Suprapubic skin (tissue), 4 donors: ENCODE results near the gene MGAT5. TPM values are rescaled to one million over a fixed set of nuclear protein-coding genes. Genes with fewer than 3 reads are reported as not detected.

Experiments used
- DNase-seq, 2 donors: peaks; one replicate each; pipeline ENCODE4 v3.0.0-alpha.2; 2019; ENCODE audit warnings: low spot score in 2 of 2
- H3K27ac ChIP-seq: fragments of 200-600 bp; sonication (generic); one replicate; pipeline ENCODE4 v1.5.1; 2019
- H3K27me3 ChIP-seq: fragments of 200-600 bp; sonication (generic); one replicate; pipeline ENCODE4 v1.5.1; 2019
- H3K36me3 ChIP-seq: fragments of 200-600 bp; sonication (generic); one replicate; pipeline ENCODE4 v1.5.1; 2019
- H3K4me1 ChIP-seq: fragments of 200-600 bp; sonication (generic); one replicate; pipeline ENCODE4 v1.5.1; 2019
- H3K4me3 ChIP-seq: fragments of 200-600 bp; sonication (generic); one replicate; pipeline ENCODE4 v1.5.1; 2019; ENCODE audit warnings: mild to moderate bottlenecking
- H3K9me3 ChIP-seq: fragments of 200-600 bp; sonication (generic); one replicate; pipeline ENCODE4 v1.5.1; 2019
- CTCF ChIP-seq, 2 donors: fragments of 200-600 bp in 1 of 2; fragments of 450-650 bp in 1 of 2; sonication (generic) in 1 of 2; IDR thresholded peaks; one replicate each; pipeline ENCODE4 v1.5.1; 2016 to 2019; ENCODE audit warnings: antibody characterized with exemption in 2 of 2, mild to moderate bottlenecking in 1 of 2, moderate library complexity in 1 of 2
- EP300 ChIP-seq: sonication (generic); formaldehyde crosslinking; IDR thresholded peaks from one replicate; pipeline ENCODE4 v1.6.1; 2017; ENCODE audit warnings: antibody characterized with exemption
- POLR2A ChIP-seq, 2 donors: fragments of 450-650 bp; IDR thresholded peaks; one replicate each; pipeline ENCODE4 v1.6.1; 2017; ENCODE audit warnings: antibody characterized with exemption in 2 of 2, mild to moderate bottlenecking in 2 of 2, moderate library complexity in 2 of 2
- POLR2AphosphoS5 ChIP-seq, 3 donors: sonication (generic); formaldehyde crosslinking; IDR thresholded peaks; one replicate each; pipeline ENCODE4 v1.6.1; 2017; ENCODE audit warnings: antibody characterized with exemption in 3 of 3
- WGBS: methylation state at CpG from one replicate; pipeline ENCODE4 v1.1.5; 2018; 5-methylcytosine and 5-hydroxymethylcytosine counted together
- total RNA-seq, 4 donors: library from RNA; depleted of rRNA; stranded (reverse); fragments of >200 nt; gene quantifications; one replicate each; pipeline ENCODE4 v1.1.0, GENCODE V29; 2016

MGAT5 gene
- total RNA-seq, 4 donors from 2014 or later, result 16.9 to 42.1 (median 32.9) TPM

DNA sequence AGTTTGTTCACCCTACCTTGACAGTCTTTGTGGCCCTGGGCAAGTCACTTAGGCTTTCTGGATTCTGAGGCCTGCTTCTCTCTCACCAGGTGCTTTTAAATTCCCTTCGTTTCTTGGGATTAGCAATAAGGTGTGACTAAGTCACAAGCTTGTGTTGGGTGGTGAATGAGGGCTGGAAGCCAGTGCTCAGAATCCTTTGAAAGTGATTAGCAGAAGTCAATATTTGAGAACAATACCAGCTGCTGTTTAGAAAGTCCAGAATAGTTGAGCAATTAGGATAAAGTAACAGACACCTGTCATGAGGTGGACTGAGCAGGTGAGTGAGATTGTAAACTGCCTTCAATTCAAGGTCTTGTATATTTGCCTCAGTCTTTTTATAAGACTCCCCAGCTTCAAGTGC, 19.3 kb upstream of the MGAT5 start:
- TF ChIP-seq POLR2AphosphoS5 (IDR thresholded peaks at IDR 0.05) (no peak), POLR2A (IDR thresholded peaks at IDR 0.05) (no peak), EP300 (no peak), CTCF (IDR thresholded peaks at IDR 0.05) (no peak)
- H3K27ac ChIP-seq, result no peak overlapping the region
- peaks cover 24% of the 10 kb centered on the region for H3K4me1 ChIP-seq
- no peak for DNase-seq
- no peaks in the 10 kb centered on the region for H3K27me3 ChIP-seq
- H3K36me3 ChIP-seq, result no peaks in the 10 kb centered on the region
- H3K9me3 ChIP-seq, result no peaks in the 10 kb centered on the region
- WGBS, result 70% methylated on average over 1 of the region's 1 CpG
- H3K4me3 ChIP-seq, result no peak overlapping the region

- H3K27ac ChIP-seq, result no peak overlapping the region
- no peaks in the 10 kb centered on the region for H3K27me3 ChIP-seq
- no peaks in the 10 kb centered on the region for H3K9me3 ChIP-seq
- WGBS, result 85% methylated on average over 4 of the region's 4 CpGs
- H3K4me1 ChIP-seq, result peaks cover 24% of the 10 kb centered on the region
- H3K36me3 ChIP-seq, result no peaks in the 10 kb centered on the region
- no peak overlapping the region for H3K4me3 ChIP-seq
- DNase-seq, result no peak
- no peak for TF ChIP-seq POLR2AphosphoS5 (IDR thresholded peaks at IDR 0.05)
- TF ChIP-seq CTCF (IDR thresholded peaks at IDR 0.05), result no peak
- no peak for TF ChIP-seq POLR2A (IDR thresholded peaks at IDR 0.05)
- no peak for TF ChIP-seq EP300
Observed at GRCh38 chr2:134235510-134236144, 18.2 kb upstream of the MGAT5 start.

DNA sequence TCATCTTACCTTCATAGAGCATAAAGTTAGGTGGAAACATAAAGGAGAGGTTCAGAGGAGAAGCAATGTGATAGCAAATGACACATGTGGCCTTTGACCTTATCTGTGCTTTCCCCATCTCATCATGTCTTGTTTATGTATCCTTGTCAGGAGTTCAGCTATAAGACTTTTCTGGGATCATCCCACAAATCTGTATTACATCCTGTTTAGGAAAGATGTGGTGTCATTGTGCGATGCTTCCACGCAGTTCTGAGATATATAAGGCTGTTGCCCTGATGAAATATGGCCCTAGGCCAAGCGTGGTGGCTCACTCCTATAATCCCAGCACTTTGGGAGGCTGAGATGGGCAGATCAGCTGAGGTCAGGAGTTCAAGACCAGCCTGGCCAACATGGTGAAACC, 15.5 kb upstream of the MGAT5 start:
- H3K4me3 ChIP-seq, result no peak overlapping the region
- H3K27ac ChIP-seq, result no peak overlapping the region
- no peaks in the 10 kb centered on the region for H3K27me3 ChIP-seq
- no peaks in the 10 kb centered on the region for H3K9me3 ChIP-seq
- WGBS, result 91% methylated on average over 3 of the region's 3 CpGs
- no peak for TF ChIP-seq POLR2AphosphoS5 (IDR thresholded peaks at IDR 0.05)
- no peaks in the 10 kb centered on the region for H3K36me3 ChIP-seq
- no peak for DNase-seq
- H3K4me1 ChIP-seq, result peaks cover 18% of the 10 kb centered on the region

DNA sequence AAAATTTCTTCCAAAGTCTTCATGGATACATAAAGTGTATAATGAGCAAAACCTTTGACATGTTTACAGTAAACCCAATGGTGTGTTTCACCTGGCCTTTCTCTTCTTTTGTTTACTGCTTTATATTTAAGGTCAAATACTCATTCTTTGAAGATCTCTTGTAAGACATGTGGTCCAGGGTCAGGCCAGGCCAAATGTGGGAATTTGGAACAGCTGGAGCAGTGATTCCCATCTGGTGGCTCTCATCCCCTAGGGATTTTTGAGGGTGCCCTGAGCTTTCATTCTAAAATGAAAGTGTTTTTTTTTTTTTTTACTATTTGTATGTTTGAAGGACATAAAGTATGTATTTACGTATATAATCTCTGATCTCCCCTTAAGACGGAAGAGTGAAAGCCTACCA, 13.8 kb upstream of the MGAT5 start:
- no peak for DNase-seq
- H3K27ac ChIP-seq, result no peak overlapping the region
- TF ChIP-seq EP300, result no peak
- no peak for TF ChIP-seq CTCF (IDR thresholded peaks at IDR 0.05)
- TF ChIP-seq POLR2A (IDR thresholded peaks at IDR 0.05), result no peak
- TF ChIP-seq POLR2AphosphoS5 (IDR thresholded peaks at IDR 0.05), result no peak

GRCh38 chr2:134241911-134242310, 12.0 kb upstream of the MGAT5 start:
- no peak overlapping the region for H3K27ac ChIP-seq
- no peak overlapping the region for H3K4me3 ChIP-seq
- H3K27me3 ChIP-seq, result no peaks in the 10 kb centered on the region
- DNase-seq, result no peak
- no peaks in the 10 kb centered on the region for H3K36me3 ChIP-seq
- no peak for TF ChIP-seq POLR2AphosphoS5 (IDR thresholded peaks at IDR 0.05)
- no peak for TF ChIP-seq POLR2A (IDR thresholded peaks at IDR 0.05)
- TF ChIP-seq CTCF (IDR thresholded peaks at IDR 0.05), result no peak
- TF ChIP-seq EP300, result no peak
- H3K4me1 ChIP-seq, result peaks cover 11% of the 10 kb centered on the region
- WGBS, result 91% methylated on average over 2 of the region's 2 CpGs
- no peaks in the 10 kb centered on the region for H3K9me3 ChIP-seq

More for the DNA sequence above, 13.8 kb upstream of the MGAT5 start:
- H3K4me3 ChIP-seq, result no peak overlapping the region
- WGBS, result 91% methylated on average over 2 of the region's 2 CpGs
- peaks cover under 1% of the 10 kb centered on the region for H3K4me1 ChIP-seq
- no peaks in the 10 kb centered on the region for H3K36me3 ChIP-seq
- no peaks in the 10 kb centered on the region for H3K9me3 ChIP-seq
- H3K27me3 ChIP-seq, result no peaks in the 10 kb centered on the region

- H3K27ac ChIP-seq, result no peak overlapping the region
- DNase-seq, result no peak
- TF ChIP-seq EP300 (no peak), POLR2AphosphoS5 (IDR thresholded peaks at IDR 0.05) (no peak), CTCF (IDR thresholded peaks at IDR 0.05) (no peak), POLR2A (IDR thresholded peaks at IDR 0.05) (no peak)
- 89% methylated on average over 1 of the region's 1 CpG for WGBS
- no peaks in the 10 kb centered on the region for H3K27me3 ChIP-seq
- H3K4me1 ChIP-seq, result peaks cover 11% of the 10 kb centered on the region
- H3K9me3 ChIP-seq, result no peaks in the 10 kb centered on the region
- H3K4me3 ChIP-seq, result no peak overlapping the region
- H3K36me3 ChIP-seq, result no peaks in the 10 kb centered on the region
Observed at GRCh38 chr2:134243244-134243643, 10.6 kb upstream of the MGAT5 start.
